ENCODE results near the gene PPP5C. TPM values are rescaled to one million over a fixed set of nuclear protein-coding genes. Genes with fewer than 3 reads are reported as not detected.

Gene PPP5C
- total RNA-seq, 1 donor from 2014 or later = 114 TPM

DNA sequence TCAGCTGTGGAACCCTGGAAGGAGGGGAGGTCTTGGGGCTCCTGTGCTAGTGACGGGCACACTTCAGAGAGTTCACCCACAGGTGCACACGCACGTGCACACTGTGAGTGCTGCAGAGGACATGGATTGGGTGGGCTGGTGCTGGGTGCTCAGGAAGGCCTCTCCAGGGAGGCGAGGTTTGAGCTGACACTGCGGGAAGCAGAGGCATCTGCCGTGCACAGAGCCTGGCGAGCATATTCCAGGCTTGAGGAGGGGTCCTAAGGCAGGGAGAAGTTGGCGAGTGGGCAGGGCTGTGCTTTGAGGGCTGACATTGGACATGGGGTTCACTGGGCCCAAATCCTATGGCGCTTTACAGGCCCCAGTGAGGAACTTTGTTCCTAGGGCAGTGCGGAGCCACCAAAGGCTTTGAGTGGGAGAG, 40.8 kb downstream of the PPP5C start:
- Mint-ChIP-seq H3K36me3 (ENCODE audit: low read depth) (peaks cover 32% of the 10 kb centered on the region), H3K27me3 (ENCODE audit: low read depth) (no peaks in the 10 kb centered on the region), H3K4me1 (peaks cover 5% of the 10 kb centered on the region), H3K9me3 (no peaks in the 10 kb centered on the region), H3K4me3 (no peak overlapping the region), H3K27ac (ENCODE audit: unreplicated experiment) (no peak overlapping the region)
- no peak for DNase-seq (ENCODE audit: low read depth, low spot score)
- TF ChIP-seq, protein P1, sequence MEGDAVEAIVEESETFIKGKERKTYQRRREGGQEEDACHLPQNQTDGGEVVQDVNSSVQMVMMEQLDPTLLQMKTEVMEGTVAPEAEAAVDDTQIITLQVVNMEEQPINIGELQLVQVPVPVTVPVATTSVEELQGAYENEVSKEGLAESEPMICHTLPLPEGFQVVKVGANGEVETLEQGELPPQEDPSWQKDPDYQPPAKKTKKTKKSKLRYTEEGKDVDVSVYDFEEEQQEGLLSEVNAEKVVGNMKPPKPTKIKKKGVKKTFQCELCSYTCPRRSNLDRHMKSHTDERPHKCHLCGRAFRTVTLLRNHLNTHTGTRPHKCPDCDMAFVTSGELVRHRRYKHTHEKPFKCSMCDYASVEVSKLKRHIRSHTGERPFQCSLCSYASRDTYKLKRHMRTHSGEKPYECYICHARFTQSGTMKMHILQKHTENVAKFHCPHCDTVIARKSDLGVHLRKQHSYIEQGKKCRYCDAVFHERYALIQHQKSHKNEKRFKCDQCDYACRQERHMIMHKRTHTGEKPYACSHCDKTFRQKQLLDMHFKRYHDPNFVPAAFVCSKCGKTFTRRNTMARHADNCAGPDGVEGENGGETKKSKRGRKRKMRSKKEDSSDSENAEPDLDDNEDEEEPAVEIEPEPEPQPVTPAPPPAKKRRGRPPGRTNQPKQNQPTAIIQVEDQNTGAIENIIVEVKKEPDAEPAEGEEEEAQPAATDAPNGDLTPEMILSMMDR (conservative IDR thresholded peaks at IDR 0.05) = no peak

DNA sequence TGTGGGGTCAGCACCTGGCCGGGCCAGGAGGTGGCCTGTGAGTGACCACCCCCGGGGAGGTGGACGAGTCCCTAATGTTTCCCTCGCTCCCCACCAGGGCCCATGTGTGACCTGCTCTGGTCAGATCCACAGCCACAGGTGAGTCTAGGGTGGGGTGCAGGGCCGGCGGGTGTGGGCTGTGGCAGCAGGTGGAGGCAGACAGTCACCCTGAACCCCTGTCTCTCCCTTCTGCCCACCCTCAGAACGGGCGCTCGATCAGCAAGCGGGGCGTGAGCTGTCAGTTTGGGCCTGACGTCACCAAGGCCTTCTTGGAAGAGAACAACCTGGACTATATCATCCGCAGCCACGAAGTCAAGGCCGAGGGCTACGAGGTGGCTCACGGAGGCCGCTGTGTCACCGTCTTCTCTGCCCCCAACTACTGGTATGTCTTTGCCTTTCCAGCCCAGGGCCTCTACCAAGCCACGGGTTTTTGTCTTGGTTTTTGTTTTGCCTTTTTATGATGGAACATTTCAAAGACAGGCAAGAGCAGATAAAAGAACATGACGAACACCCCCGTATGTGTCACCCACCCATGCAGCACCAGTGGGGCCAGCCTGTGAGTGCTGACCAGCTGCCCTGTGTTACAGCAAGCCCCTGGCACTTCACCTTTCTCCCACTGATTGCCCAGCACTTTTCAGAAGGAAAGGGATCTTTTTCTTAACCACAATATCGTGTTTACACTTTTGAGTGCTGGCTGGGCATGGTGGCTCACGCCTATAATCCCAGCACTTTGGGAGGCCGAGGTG, 41.6 kb downstream of the PPP5C start:
- no peak for DNase-seq (ENCODE audit: low read depth, low spot score)
- H3K4me1 Mint-ChIP-seq = peaks cover 6% of the 10 kb centered on the region
- no peak overlapping the region for H3K27ac Mint-ChIP-seq (ENCODE audit: unreplicated experiment)
- H3K4me3 Mint-ChIP-seq = no peak overlapping the region
- H3K9me3 Mint-ChIP-seq = no peaks in the 10 kb centered on the region
- H3K36me3 Mint-ChIP-seq (ENCODE audit: low read depth) = peaks cover 31% of the 10 kb centered on the region
- TF ChIP-seq, protein P1 (conservative IDR thresholded peaks at IDR 0.05) = no peak
- H3K27me3 Mint-ChIP-seq (ENCODE audit: low read depth) = no peaks in the 10 kb centered on the region

DNA sequence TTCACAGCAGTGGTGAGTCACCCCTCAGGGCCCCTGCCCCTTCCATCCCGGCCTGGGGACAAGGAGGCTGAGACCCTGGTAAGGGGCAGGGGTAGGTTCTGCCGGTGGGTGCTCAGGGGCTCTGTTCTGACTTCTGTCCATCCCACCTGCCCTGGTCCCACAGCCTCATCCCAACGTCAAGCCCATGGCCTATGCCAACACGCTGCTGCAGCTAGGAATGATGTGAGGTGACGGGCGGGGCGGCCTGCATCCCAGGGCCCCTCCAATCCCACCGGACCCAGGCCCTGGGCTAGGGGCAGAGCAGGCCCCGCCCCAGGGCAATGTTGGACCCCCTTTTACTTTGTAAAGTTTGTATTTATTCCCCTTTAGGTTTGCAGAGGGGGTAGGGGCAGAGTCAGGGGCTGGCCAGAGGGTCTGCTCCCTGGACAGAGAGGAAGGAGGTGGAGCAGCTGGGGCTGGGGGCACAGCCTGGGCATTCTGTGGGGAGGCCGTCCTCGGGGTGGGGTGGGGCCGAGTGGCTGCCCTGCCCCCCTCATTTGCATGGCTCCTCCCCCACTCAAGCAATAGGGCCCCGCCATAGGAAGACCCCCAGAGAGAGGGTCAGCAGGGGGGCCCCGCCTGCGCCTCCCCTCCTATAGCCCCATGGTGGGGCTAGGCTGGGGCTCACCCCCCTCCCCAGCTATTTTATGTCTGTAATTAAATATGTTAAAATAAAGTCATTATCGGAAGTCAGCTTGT, 43.4 kb downstream of the PPP5C start:
- DNase-seq (ENCODE audit: low read depth, low spot score) = no peak
- TF ChIP-seq, protein P1 (conservative IDR thresholded peaks at IDR 0.05) = no peak
- no peak overlapping the region for H3K27ac Mint-ChIP-seq (ENCODE audit: unreplicated experiment)
- no peaks in the 10 kb centered on the region for H3K27me3 Mint-ChIP-seq (ENCODE audit: low read depth)
- no peak overlapping the region for H3K4me3 Mint-ChIP-seq
- H3K4me1 Mint-ChIP-seq = peaks cover 6% of the 10 kb centered on the region
- peaks cover 29% of the 10 kb centered on the region for H3K36me3 Mint-ChIP-seq (ENCODE audit: low read depth)
- no peaks in the 10 kb centered on the region for H3K9me3 Mint-ChIP-seq

DNA sequence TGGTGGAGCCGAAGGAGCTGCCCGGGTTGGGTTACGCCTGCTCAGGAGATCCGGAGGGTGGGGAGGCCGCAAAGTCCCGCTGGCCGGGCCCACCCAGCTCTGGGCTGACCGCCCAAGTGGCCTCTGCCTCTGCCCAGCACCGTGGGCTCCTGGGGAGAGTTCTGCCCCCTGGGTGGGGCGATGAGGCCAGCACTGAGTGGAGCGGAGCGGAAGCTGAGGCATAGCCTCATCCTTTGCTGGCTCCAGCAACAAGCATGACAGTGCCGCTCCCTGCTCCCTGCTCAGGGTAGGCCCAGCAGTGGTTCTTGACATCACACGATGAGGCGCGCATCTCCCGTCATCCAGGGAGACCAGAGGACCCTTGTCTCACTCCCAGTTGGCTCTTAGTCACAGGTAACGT, 44.0 kb downstream of the PPP5C start:
- DNase-seq (ENCODE audit: low read depth, low spot score) = no peak
- H3K27ac Mint-ChIP-seq (ENCODE audit: unreplicated experiment) = no peak overlapping the region
- H3K9me3 Mint-ChIP-seq = no peaks in the 10 kb centered on the region
- H3K27me3 Mint-ChIP-seq (ENCODE audit: low read depth) = no peaks in the 10 kb centered on the region
- H3K4me3 Mint-ChIP-seq = no peak overlapping the region
- peaks cover 11% of the 10 kb centered on the region for H3K4me1 Mint-ChIP-seq
- peaks cover 28% of the 10 kb centered on the region for H3K36me3 Mint-ChIP-seq (ENCODE audit: low read depth)
- TF ChIP-seq, protein P1 (conservative IDR thresholded peaks at IDR 0.05) = no peak

DNA sequence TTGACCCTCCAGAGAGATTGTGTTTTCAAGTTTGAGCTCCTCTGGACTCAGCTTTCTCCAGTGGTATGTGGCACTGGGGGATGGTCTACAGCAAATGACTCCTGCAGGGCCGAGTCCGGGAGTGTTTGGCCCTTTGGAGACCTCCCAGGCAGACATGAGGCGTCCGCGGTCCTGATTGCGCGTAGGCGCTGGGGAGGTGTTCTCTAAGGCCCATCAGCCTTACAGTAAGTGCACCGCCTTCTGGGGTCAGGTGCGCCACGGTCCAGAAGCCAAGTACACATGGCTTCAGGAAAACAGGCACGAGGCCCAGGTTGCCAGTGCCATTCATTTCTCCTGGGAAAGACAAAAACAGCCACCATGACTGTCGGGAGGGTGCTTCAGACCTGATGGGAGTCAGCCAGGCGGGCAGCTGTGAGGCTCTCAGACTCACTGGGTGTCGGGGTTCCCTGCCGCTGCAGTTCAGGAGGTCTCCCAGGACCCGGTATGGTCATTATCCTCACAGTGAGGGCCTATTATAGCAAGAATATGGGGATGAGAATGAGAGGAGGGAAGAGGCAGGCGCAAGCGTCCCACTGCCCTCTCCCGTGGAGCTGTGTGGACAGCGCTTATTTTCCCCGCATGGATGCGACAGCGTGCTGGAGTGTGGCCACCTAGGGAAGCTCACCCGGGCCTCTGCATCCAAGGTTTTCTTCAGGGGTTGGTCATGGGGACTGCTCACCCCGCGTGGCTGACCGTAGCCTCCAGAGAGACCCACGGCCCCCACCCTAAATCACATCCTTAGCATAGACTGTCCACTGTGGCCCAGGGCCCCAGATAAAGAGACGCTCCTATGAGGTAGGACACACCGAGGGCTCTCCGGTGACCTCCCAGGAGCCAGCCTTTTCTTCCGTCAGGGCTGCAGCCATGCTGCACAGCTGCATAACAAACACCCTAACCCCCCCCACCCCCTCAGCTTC, 44.7 kb downstream of the PPP5C start:
- H3K4me1 Mint-ChIP-seq = peaks cover 11% of the 10 kb centered on the region
- no peak for DNase-seq (ENCODE audit: low read depth, low spot score)
- no peaks in the 10 kb centered on the region for H3K9me3 Mint-ChIP-seq
- TF ChIP-seq, protein P1 (conservative IDR thresholded peaks at IDR 0.05) = no peak
- H3K27ac Mint-ChIP-seq (ENCODE audit: unreplicated experiment) = no peak overlapping the region
- no peaks in the 10 kb centered on the region for H3K27me3 Mint-ChIP-seq (ENCODE audit: low read depth)
- no peak overlapping the region for H3K4me3 Mint-ChIP-seq
- H3K36me3 Mint-ChIP-seq (ENCODE audit: low read depth) = peaks cover 26% of the 10 kb centered on the region

Measured in neural crest cell (in vitro differentiated cells).